Measurements from ENCODE around the gene ZNF607.

Gene ZNF607

GRCh38 chr19:37716140-37716539 is 3.4 kb downstream of the ZNF607 start:
- in situ Hi-C loops (cut with HindIII; ENCODE audit: low sequenced_read_pairs): no loop called here
- TF ChIP-seq, protein P1, sequence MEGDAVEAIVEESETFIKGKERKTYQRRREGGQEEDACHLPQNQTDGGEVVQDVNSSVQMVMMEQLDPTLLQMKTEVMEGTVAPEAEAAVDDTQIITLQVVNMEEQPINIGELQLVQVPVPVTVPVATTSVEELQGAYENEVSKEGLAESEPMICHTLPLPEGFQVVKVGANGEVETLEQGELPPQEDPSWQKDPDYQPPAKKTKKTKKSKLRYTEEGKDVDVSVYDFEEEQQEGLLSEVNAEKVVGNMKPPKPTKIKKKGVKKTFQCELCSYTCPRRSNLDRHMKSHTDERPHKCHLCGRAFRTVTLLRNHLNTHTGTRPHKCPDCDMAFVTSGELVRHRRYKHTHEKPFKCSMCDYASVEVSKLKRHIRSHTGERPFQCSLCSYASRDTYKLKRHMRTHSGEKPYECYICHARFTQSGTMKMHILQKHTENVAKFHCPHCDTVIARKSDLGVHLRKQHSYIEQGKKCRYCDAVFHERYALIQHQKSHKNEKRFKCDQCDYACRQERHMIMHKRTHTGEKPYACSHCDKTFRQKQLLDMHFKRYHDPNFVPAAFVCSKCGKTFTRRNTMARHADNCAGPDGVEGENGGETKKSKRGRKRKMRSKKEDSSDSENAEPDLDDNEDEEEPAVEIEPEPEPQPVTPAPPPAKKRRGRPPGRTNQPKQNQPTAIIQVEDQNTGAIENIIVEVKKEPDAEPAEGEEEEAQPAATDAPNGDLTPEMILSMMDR (IDR thresholded peaks at IDR 0.05; ENCODE audit: low read depth, low read length): no peak
- no peak for DNase-seq (ENCODE audit: low read depth, low spot score)
- H3K4me3 ChIP-seq (ENCODE audit: low read depth, low read length): no peak overlapping the region

DNA sequence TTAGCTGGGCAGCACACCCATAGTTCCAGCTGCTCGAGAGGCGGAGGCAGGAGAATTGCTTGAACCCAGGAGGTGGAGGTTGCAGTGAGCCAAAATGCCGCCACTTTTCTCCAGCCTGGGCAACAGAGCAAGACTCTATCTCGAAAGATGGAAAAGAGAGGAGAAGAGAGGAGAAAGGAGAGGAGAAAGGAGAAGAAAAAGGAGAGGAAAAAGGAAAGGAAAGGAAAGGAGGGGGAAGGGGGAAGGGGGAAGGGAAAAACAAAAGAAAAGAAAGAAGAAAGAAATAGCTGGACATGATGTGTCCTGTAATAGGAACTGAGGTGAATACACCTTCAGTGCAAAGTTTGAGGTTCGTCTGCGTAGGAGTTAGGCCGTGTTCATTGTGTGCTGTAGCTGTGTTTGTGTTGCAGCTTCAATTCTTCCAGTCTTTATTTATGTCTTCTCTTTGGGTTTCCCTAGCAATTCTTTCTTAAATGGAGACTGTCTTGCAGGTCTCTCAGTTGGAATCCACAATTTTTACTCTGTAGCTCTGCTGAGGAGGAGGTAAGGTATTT is 13.4 kb downstream of the ZNF607 start:
- no peak for DNase-seq (ENCODE audit: low read depth, low spot score)
- TF ChIP-seq, protein P1 (IDR thresholded peaks at IDR 0.05; ENCODE audit: low read depth, low read length): no peak
- no peak overlapping the region for H3K4me3 ChIP-seq (ENCODE audit: low read depth, low read length)
- in situ Hi-C loops (cut with HindIII; ENCODE audit: low sequenced_read_pairs): no loop called here

DNA sequence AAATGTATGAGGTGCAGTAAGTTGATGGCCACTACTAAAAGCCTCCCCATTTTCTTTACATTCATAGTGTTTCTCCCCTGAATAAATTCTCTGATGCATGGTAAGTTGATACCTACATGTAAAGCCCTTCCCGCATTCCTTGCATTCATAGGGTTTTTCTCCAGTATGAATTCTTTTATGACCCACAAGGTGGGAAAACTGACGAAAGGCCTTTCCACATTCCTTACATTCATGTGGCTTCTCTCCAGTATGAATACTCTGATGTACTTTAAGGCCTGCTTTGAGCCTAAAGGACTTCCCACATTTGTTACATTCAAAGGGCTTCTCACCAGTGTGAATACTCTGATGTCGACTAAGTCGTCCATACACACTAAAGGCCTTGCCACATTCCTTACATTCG is 20.5 kb downstream of the ZNF607 start:
- in situ Hi-C loops (cut with HindIII; ENCODE audit: low sequenced_read_pairs): no loop called here
- TF ChIP-seq, protein P1 (IDR thresholded peaks at IDR 0.05; ENCODE audit: low read depth, low read length): no peak
- no peak overlapping the region for H3K4me3 ChIP-seq (ENCODE audit: low read depth, low read length)
- DNase-seq (ENCODE audit: low read depth, low spot score): no peak

GRCh38 chr19:37698216-37698615 is 21.3 kb downstream of the ZNF607 start:
- in situ Hi-C loops (cut with HindIII; ENCODE audit: low sequenced_read_pairs): no loop called here
- no peak overlapping the region for H3K4me3 ChIP-seq (ENCODE audit: low read depth, low read length)
- DNase-seq (ENCODE audit: low read depth, low spot score): no peak
- TF ChIP-seq, protein P1 (IDR thresholded peaks at IDR 0.05; ENCODE audit: low read depth, low read length): no peak

GRCh38 chr19:37695144-37695899 is 24.2 kb downstream of the ZNF607 start:
- TF ChIP-seq, protein P1 (IDR thresholded peaks at IDR 0.05; ENCODE audit: low read depth, low read length): no peak

DNA sequence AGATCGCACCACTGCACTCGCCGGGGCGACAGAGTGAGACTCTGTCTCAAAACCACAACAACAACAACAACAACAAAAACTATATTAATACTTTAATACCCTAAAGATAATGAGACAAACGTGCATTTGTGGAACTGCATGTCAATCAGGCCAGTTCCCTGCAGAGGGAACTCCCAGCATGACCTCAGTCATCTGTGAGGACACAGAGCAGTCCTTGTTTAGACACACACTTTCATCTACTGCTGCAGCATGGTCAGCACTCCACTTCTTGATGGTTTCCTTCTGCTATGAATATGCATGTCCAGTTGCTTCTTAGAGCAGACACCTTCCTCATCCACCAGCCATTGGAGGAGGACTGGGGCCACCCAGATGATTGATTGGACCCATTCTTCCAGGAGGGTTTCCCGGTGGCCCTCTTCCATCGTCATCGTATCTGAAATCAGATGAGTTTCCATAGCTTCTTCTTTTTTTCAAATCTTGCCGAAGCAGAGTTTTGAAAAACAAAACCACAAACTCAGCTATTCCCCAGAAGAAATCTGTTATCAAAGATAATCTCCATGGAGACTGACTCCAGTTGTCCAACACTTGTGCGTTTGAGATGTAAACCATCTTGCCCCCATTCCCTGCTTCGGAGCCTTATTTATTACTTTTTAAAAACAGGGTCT is 26.5 kb downstream of the ZNF607 start:
- no peak overlapping the region for H3K4me3 ChIP-seq (ENCODE audit: low read depth, low read length)
- DNase-seq (ENCODE audit: low read depth, low spot score): no peak
- TF ChIP-seq, protein P1 (IDR thresholded peaks at IDR 0.05; ENCODE audit: low read depth, low read length): no peak
- in situ Hi-C loops (cut with HindIII; ENCODE audit: low sequenced_read_pairs): no loop called here

More at GRCh38 chr19:37695144-37695899, 24.2 kb downstream of the ZNF607 start:
- in situ Hi-C loops (cut with HindIII; ENCODE audit: low sequenced_read_pairs): no loop called here
- no peak for DNase-seq (ENCODE audit: low read depth, low spot score)
- H3K4me3 ChIP-seq (ENCODE audit: low read depth, low read length): no peak overlapping the region

All from astrocyte of the spinal cord (primary cell).